DOHH2 (cell line): ENCODE data around the gene BFSP1.
A peak's percentile ranks its signal among the peaks of the same experiment; 100 is the strongest.

Experiments used
- H3F3A ChIP-seq: fragments of 200-600 bp; sonication (generic), shearing (Covaris generic); 2 replicates; pipeline ENCODE4 v1.6.0; 2016; ENCODE audit warnings: antibody characterized with exemption, mild to moderate bottlenecking; ENCODE audit not compliant: control insufficient read depth, insufficient read depth
- H3K27ac ChIP-seq: fragments of 200-600 bp; sonication (generic); 2 replicates; pipeline ENCODE4 v1.5.1; 2014; ENCODE audit warnings: low read depth, mild to moderate bottlenecking, low read length, moderate library complexity
- H3K27me3 ChIP-seq: fragments of 200-600 bp; sonication (generic); 2 replicates; pipeline ENCODE4 v1.6.1; 2014; ENCODE audit warnings: mild to moderate bottlenecking, low read length, mixed read lengths; ENCODE audit not compliant: control insufficient read depth
- H3K36me3 ChIP-seq: fragments of 200-600 bp; sonication (generic); 2 replicates; pipeline ENCODE4 v1.6.1; 2014; ENCODE audit warnings: mild to moderate bottlenecking, low read length, moderate library complexity, mixed read lengths; ENCODE audit not compliant: control insufficient read depth
- H3K4me1 ChIP-seq: fragments of 200-600 bp; sonication (generic); 2 replicates; pipeline ENCODE4 v1.6.1; 2014; ENCODE audit warnings: mild to moderate bottlenecking, low read length, mixed read lengths; ENCODE audit not compliant: control insufficient read depth
- H3K4me2 ChIP-seq: fragments of 200-600 bp; sonication (generic); 2 replicates; pipeline ENCODE4 v1.6.0; 2014; ENCODE audit warnings: mild to moderate bottlenecking, low read length, moderate library complexity
- H3K4me3 ChIP-seq: fragments of 200-600 bp; sonication (generic); 2 replicates; pipeline ENCODE4 v1.5.1; 2014; ENCODE audit warnings: mild to moderate bottlenecking, low read length, mixed read lengths
- H3K79me2 ChIP-seq: fragments of 200-600 bp; sonication (generic); 2 replicates; pipeline ENCODE4 v1.6.1; 2014; ENCODE audit warnings: mild to moderate bottlenecking, low read length, mixed read lengths; ENCODE audit not compliant: control insufficient read depth
- H3K9me2 ChIP-seq: fragments of 200-600 bp; sonication (generic); replicated peaks from 2 replicates; pipeline ENCODE4 v1.6.1; 2014; ENCODE audit warnings: mild to moderate bottlenecking, low read length, mixed read lengths; ENCODE audit not compliant: control insufficient read depth
- H3K9me3 ChIP-seq: fragments of 200-600 bp; sonication (generic); 2 replicates; pipeline ENCODE4 v1.6.1; 2014; ENCODE audit warnings: antibody characterized with exemption, low read length, mixed read lengths; ENCODE audit not compliant: control insufficient read depth, insufficient read depth
- H4K20me1 ChIP-seq: fragments of 200-600 bp; sonication (generic); 2 replicates; pipeline ENCODE4 v1.6.0; 2014; ENCODE audit warnings: low read depth, mild to moderate bottlenecking, antibody characterized with exemption, low read length, moderate library complexity; ENCODE audit not compliant: control insufficient read depth, insufficient read depth
- EZH2phosphoT487 ChIP-seq: fragments of 200-600 bp; sonication (generic); IDR thresholded peaks from 2 replicates; pipeline ENCODE4 v1.6.1; 2017; ENCODE audit warnings: borderline replicate concordance, mild to moderate bottlenecking, antibody characterized with exemption, low read length, moderate library complexity, mixed read lengths
- TF ChIP-seq, protein P1 (sequence below): fragments of 200-600 bp; sonication (generic); IDR thresholded peaks from one replicate; pipeline ENCODE4 v1.5.1; 2014; ENCODE audit warnings: antibody characterized with exemption, mild to moderate bottlenecking, low read depth, low read length; ENCODE audit not compliant: poor library complexity, severe bottlenecking

Gene BFSP1

DNA sequence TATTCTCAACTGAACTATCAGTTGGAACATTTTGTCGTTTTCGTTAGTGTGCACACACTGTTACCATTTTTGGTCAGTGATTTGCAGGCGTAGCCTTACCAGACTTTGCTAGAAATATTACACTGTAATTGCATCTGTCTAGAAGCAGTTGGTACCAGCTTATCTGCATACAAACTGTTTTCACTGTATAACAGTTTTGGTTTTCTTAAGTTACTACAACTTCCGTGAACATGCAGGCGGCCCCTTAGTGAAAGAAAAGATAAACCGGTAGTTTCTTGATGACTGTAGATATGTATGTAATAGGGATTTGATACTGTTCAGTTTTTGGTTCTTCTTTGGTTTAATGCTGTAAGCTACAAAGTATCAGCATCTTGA is 40.0 kb upstream of the BFSP1 start:
- TF ChIP-seq, protein P1, sequence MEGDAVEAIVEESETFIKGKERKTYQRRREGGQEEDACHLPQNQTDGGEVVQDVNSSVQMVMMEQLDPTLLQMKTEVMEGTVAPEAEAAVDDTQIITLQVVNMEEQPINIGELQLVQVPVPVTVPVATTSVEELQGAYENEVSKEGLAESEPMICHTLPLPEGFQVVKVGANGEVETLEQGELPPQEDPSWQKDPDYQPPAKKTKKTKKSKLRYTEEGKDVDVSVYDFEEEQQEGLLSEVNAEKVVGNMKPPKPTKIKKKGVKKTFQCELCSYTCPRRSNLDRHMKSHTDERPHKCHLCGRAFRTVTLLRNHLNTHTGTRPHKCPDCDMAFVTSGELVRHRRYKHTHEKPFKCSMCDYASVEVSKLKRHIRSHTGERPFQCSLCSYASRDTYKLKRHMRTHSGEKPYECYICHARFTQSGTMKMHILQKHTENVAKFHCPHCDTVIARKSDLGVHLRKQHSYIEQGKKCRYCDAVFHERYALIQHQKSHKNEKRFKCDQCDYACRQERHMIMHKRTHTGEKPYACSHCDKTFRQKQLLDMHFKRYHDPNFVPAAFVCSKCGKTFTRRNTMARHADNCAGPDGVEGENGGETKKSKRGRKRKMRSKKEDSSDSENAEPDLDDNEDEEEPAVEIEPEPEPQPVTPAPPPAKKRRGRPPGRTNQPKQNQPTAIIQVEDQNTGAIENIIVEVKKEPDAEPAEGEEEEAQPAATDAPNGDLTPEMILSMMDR = no peak
- TF ChIP-seq EZH2phosphoT487 = no peak
- Histone ChIP-seq H3K4me1 (peaks cover 27% of the 10 kb centered on the region), H3K36me3 (no peaks in the 10 kb centered on the region; the same call in 1 of the 2 replicates), H3K79me2 (peaks cover 46% of the 10 kb centered on the region), H3F3A (peaks cover 5% of the 10 kb centered on the region; the same call in 1 of the 2 replicates), H3K4me2 (peak overlapping the region; percentile 84), H4K20me1 (no peaks in the 10 kb centered on the region), H3K27me3 (peaks cover 9% of the 10 kb centered on the region), H3K27ac (peak overlapping the region; percentile 19; the same call in 1 of the 2 replicates), H3K9me3 (no peaks in the 10 kb centered on the region), H3K9me2 (no peaks in the 10 kb centered on the region), H3K4me3 (peak overlapping the region; percentile 87)

DNA sequence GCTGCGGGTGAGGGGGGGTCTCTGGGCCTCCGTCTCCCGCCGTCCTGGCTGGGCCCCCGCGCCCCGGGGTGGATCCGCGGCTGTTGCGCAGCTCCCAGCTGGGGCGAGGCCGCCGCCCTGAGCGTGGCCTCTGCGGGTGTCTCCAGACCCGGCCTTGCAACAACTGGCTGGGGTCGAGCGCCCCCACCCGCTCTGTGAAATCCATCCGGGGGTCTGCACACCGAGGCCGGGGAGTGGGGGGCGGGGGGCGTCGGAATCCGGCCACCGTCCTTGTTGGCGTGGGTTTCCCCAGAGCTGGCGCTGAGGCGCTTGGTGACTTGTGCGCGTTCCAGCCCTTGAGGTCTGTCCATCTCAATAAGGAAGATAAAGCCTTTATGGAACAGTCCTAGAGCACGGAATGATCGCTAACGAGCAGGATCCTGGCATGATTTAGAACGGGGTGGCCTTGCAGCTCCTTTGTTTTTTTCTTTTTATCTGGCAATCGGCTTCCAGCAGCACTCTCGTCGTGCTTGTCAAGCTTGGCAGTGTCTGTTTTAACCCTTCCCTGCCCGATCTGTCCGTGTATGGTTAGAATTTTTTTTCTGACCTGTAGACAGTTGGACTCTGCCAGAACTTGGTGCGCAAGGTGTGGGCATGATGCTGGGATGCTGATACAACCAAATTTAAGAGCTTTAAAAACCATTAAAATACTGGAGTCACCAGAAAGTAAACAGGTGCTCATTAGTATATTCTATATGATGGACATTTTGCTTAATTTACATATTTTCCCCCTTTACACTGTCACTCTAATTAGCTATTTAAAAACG is 39.4 kb upstream of the BFSP1 start:
- no peaks in the 10 kb centered on the region for H3K9me2 ChIP-seq
- no peak for TF ChIP-seq EZH2phosphoT487
- TF ChIP-seq, protein P1 = peak; percentile 28
- peaks cover 9% of the 10 kb centered on the region for H3K27me3 ChIP-seq
- peak overlapping the region; percentile 19; the same call in 1 of the 2 replicates for H3K27ac ChIP-seq
- H3K4me1 ChIP-seq = peaks cover 27% of the 10 kb centered on the region
- peak overlapping the region; percentile 84 for H3K4me2 ChIP-seq
- H4K20me1 ChIP-seq = no peaks in the 10 kb centered on the region
- H3F3A ChIP-seq = peaks cover 5% of the 10 kb centered on the region; the same call in 1 of the 2 replicates
- H3K9me3 ChIP-seq = no peaks in the 10 kb centered on the region
- peak overlapping the region; percentile 87 for H3K4me3 ChIP-seq
- H3K79me2 ChIP-seq = peaks cover 42% of the 10 kb centered on the region
- H3K36me3 ChIP-seq = no peaks in the 10 kb centered on the region; the same call in 1 of the 2 replicates

DNA sequence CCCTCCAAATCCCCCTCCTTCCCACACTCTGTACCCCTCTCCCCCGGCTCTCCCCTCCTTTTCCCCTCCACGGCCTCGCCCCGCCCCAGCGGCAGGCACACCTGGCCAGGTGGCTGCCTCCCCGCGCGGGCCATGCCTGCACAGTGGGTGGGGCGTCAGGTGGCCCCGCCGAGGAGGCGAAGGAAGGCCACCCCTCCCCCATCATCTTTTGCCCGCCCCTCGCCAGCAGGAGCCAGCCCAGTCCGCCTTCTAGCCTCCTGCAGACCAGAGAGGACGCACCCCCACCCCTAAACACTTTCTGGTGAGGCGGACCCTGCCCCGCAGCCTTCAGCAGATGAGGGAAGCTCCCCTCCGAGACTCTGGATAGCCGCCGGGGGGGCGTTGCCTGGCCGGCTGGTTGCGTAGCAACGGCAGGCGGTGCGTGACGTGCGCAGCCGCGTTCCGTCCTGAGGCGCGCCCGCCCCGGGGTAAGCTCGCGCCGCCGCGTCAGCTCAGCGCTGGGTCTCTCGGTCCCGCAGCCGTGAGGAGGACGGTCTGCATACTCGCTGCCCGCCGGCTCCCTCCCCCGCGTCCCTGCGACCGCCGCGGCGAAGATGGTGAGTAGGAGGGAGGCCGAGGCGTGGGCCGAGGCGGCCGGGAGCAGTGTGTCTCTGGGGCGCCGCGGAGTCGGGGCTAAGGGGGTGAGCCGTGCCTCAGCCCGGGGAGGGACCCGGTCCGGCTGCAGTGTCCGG is 38.6 kb upstream of the BFSP1 start, which contains the start of gene DSTN:
DSTN (plus strand) TSS at position 460 of the 731 bp plus-strand sequence; CDS start at position 594, 134 bp downstream.
- Histone ChIP-seq H3K79me2 (peaks cover 38% of the 10 kb centered on the region), H3K27ac (no peak within 1 kb of the TSS), H3K4me3 (peak within 1 kb of the TSS; percentile 87), H3K27me3 (peaks cover 9% of the 10 kb centered on the region), H3K4me2 (peak within 1 kb of the TSS; percentile 84), H3K36me3 (no peaks in the 10 kb centered on the region; the same call in 1 of the 2 replicates), H3K9me3 (no peaks in the 10 kb centered on the region), H3F3A (peaks cover 5% of the 10 kb centered on the region; the same call in 1 of the 2 replicates), H4K20me1 (no peaks in the 10 kb centered on the region), H3K9me2 (no peaks in the 10 kb centered on the region), H3K4me1 (peaks cover 27% of the 10 kb centered on the region)
- no peak for TF ChIP-seq EZH2phosphoT487
- TF ChIP-seq, protein P1 = no peak
